GM12878 (cell line): ENCODE data around the gene CACNA2D1. TPM values are rescaled to one million over a fixed set of nuclear protein-coding genes. Genes with fewer than 3 reads are reported as not detected.
A peak's percentile ranks its signal among the peaks of the same experiment; 100 is the strongest.
"Not testable (repeated sequence)": the region's sequence is repeated elsewhere in the genome, so short reads cannot be mapped to it uniquely, and the experiment has no call there.

Experiments
- ATAC-seq: fragments of 200-7000 bp; cut with Tn5 transposase; 3 replicates; pipeline ENCODE4 v1.9.1; 2020; ENCODE audit warnings: mild to moderate bottlenecking, moderate library complexity
- BruUV-seq: library from RNA; stranded (reverse); fragments of 400-500 nt; replicated peaks from 2 replicates; lab custom pipeline; 2021; lab: Mats Ljungman, UMichigan
- CTCF ChIA-PET: fragments of 300-600 bp; sonication (Branson Sonifier 250); formaldehyde crosslinking; extraction: SDS; loops from one replicate; lab custom pipeline; 2021; ENCODE audit warnings: inconsistent platforms; lab: Yijun Ruan, JAX
- POLR2A ChIA-PET: fragments of 350-600 bp; formaldehyde crosslinking; extraction: SDS; loops from one replicate; lab custom pipeline; 2021; ENCODE audit warnings: inconsistent platforms; lab: Charles Lee
- RAD21 ChIA-PET: fragments of 300-600 bp; sonication (Branson Sonifier 250); formaldehyde crosslinking; loops from one replicate; lab custom pipeline; 2023; ENCODE audit warnings: antibody characterized with exemption; ENCODE audit not compliant: unreplicated experiment; lab: Charles Lee
- SMC1A ChIA-PET: fragments of 300-600 bp; sonication (Branson Sonifier 250); formaldehyde crosslinking; loops from one replicate; lab custom pipeline; 2023; ENCODE audit not compliant: unreplicated experiment, uncharacterized antibody; lab: Charles Lee
- DNase-seq: peaks from one replicate; pipeline ENCODE4 v3.0.0-alpha.2; 2011; ENCODE audit warnings: low read depth, low spot score
- FAIRE-seq: peaks from 3 replicates; lab custom pipeline; 2011; peaks lifted over from hg19 to GRCh38; lab: Jason Lieb, UNC
- H2AFZ ChIP-seq: 2 replicates; pipeline ENCODE4 v1.6.0; 2011; ENCODE audit warnings: low read depth, low read length, control low read depth; ENCODE audit not compliant: control insufficient read depth
- H3K27ac ChIP-seq: 2 replicates; pipeline ENCODE4 v1.5.1; 2011; ENCODE audit warnings: control low read depth; ENCODE audit not compliant: control insufficient read depth, insufficient read depth
- H3K27me3 ChIP-seq, 2 experiments: replicated peaks in 1 of 2; 2 replicates each; pipeline versions ENCODE4 v1.6.0 to v1.6.1; 2011; ENCODE audit warnings: low read length in 1 of 2; ENCODE audit not compliant: control insufficient read depth in 2 of 2, insufficient read depth in 2 of 2
- H3K36me3 ChIP-seq, 2 experiments: 2 replicates each; pipeline ENCODE4 v1.5.1; 2011; ENCODE audit warnings: low read length in 1 of 2; ENCODE audit not compliant: control insufficient read depth in 2 of 2, insufficient read depth in 2 of 2
- H3K4me1 ChIP-seq: 2 replicates; pipeline ENCODE4 v1.6.1; 2011; ENCODE audit warnings: mild to moderate bottlenecking, low read length, moderate library complexity, mixed read lengths; ENCODE audit not compliant: control insufficient read depth, insufficient read depth
- H3K4me2 ChIP-seq: 2 replicates; pipeline ENCODE4 v1.6.0; 2011; ENCODE audit warnings: control low read depth; ENCODE audit not compliant: control insufficient read depth, insufficient read depth
- H3K4me3 ChIP-seq: fragments of 200-600 bp; sonication (generic); 2 replicates; pipeline ENCODE4 v1.5.1; 2016
- H3K79me2 ChIP-seq: 2 replicates; pipeline ENCODE4 v1.6.0; 2011; ENCODE audit warnings: low read length; ENCODE audit not compliant: control insufficient read depth, insufficient read depth
- H3K9ac ChIP-seq: 2 replicates; pipeline ENCODE4 v1.8.0; 2011; ENCODE audit warnings: low read length, control low read depth, mixed read lengths; ENCODE audit not compliant: control insufficient read depth, insufficient read depth
- H3K9me3 ChIP-seq: replicated peaks from 3 replicates; pipeline ENCODE4 v1.5.1; 2011; ENCODE audit warnings: mild to moderate bottlenecking, low read length; ENCODE audit not compliant: control insufficient read depth, insufficient read depth
- H4K20me1 ChIP-seq: 2 replicates; pipeline ENCODE4 v1.6.0; 2011; ENCODE audit not compliant: control insufficient read depth, insufficient read depth
- EP300 ChIP-seq, 2 experiments: fragments of 150-350 bp in 1 of 2; IDR thresholded peaks; 2 replicates each; pipeline ENCODE4 v1.6.1; 2011 to 2012; ENCODE audit warnings: low read depth in 2 of 2, low read length in 2 of 2, borderline replicate concordance in 1 of 2, improper control_type of control experiment in 1 of 2, inconsistent platforms in 1 of 2; ENCODE audit not compliant: control insufficient read depth in 1 of 2
- KAT2A ChIP-seq: conservative IDR thresholded peaks from 2 replicates; pipeline ENCODE4 v1.6.1; 2011; ENCODE audit warnings: low read depth, low read length; ENCODE audit not compliant: control insufficient read depth
- NFYB ChIP-seq: IDR thresholded peaks from 2 replicates; pipeline ENCODE4 v1.6.1; 2011; ENCODE audit warnings: low read depth, mild to moderate bottlenecking, low read length, improper control_type of control experiment, moderate library complexity; ENCODE audit not compliant: insufficient read depth
- TBL1XR1 ChIP-seq: IDR thresholded peaks from 2 replicates; pipeline ENCODE4 v1.6.1; 2012; ENCODE audit warnings: low read depth, low read length, improper control_type of control experiment
- TCF12 ChIP-seq: IDR thresholded peaks from 2 replicates; pipeline ENCODE4 v1.6.1; 2011; ENCODE audit warnings: low read depth, mild to moderate bottlenecking, low read length
- WGBS: methylation state at CpG from one replicate; pipeline ENCODE4 v1.1.6; 2016; ENCODE audit warnings: low lambda C conversion rate; ENCODE audit not compliant: insufficient replicate concordance, insufficient coverage; ENCODE audit errors: missing lambda C conversion rate; 5-methylcytosine and 5-hydroxymethylcytosine counted together
- in situ Hi-C: fragments of 300-500 bp; cut with MboI; formaldehyde crosslinking; loops from 9 replicates; pipeline ENCODE4 v1.14.3; 2018; ENCODE audit warnings: mixed read lengths
- intact Hi-C: fragments of 100-400 bp; cut with micrococcal nuclease; formaldehyde crosslinking; loops from one replicate; pipeline ENCODE4 v1.14.2; 2022; ENCODE audit not compliant: unreplicated experiment
- polyA plus RNA-seq, 11 experiments: library from polyadenylated mRNA; depleted of rRNA in 4 of 11; unstranded in 6 of 11; stranded (reverse) in 5 of 11; fragments of >200 nt; fragmentation: Nextera tagmentation in 4 of 11; fragmentation: Illumina TruSeq in 1 of 11; extraction: Ambion mirVana in 4 of 11; extraction: Trizol in 1 of 11; gene quantifications; 1 replicate in 1 of 11; 2 replicates in 10 of 11; pipeline versions ENCODE4 v1.2.1 to v1.2.3, GENCODE V29; 2011 to 2016; ENCODE audit warnings: inconsistent platforms in 2 of 11, missing spikeins in 2 of 11, low read depth in 1 of 11
- total RNA-seq, 4 experiments: library from RNA; depleted of rRNA in 3 of 4; stranded (reverse); fragments of >200 nt in 3 of 4; fragmentation: Illumina TruSeq in 1 of 4; extraction: Trizol in 1 of 4; gene quantifications; 2 replicates each; pipeline versions ENCODE4 v1.2.1 to v1.2.3, GENCODE V29; 2013 to 2021
- TF ChIP-seq, protein P1 (sequence below): fragments of 450-650 bp; IDR thresholded peaks from 2 replicates; pipeline ENCODE4 v1.6.1; 2017; ENCODE audit warnings: mild to moderate bottlenecking
- TF ChIP-seq, protein P2 (sequence below): IDR thresholded peaks from 2 replicates; pipeline ENCODE4 v1.6.1; 2012; ENCODE audit warnings: low read depth, low read length, improper control_type of control experiment

CACNA2D1 gene
- total and polyA plus RNA-seq, 10 of the 15 experiments (the other 5 are each of a cell fraction or from before 2014, with no cell fraction given) = 0.14 to 14.8 (median 0.97) TPM

GRCh38 chr7:82140608-82141007 lies 303.0 kb downstream of the CACNA2D1 start:
- H2AFZ ChIP-seq, intact Hi-C loops, H3K36me3 ChIP-seq, H3K4me3 ChIP-seq, H3K4me1 ChIP-seq, H3K4me2 ChIP-seq, H4K20me1 ChIP-seq, H3K27me3 ChIP-seq, DNase-seq, in situ Hi-C loops, H3K27ac ChIP-seq, ATAC-seq, H3K9me3 ChIP-seq, H3K79me2 ChIP-seq, H3K9ac ChIP-seq, FAIRE-seq, BruUV-seq: not testable (repeated sequence)
- ChIA-PET CTCF (interaction anchor here (0.5 to 1.2 kb wide), 4 partner anchors 9 to 211 kb away, joined by 3 to 5 read pairs (median 4); no protein-coding TSS in a partner anchor), SMC1A (interaction anchor here (0.8 to 2.7 kb wide), 8 partner anchors 11 to 465 kb away, joined by 3 to 12 read pairs (median 4); no protein-coding TSS in a partner anchor), POLR2A (interaction anchor here (1.0 kb wide), 1 partner anchor 82 kb away, joined by 3 read pairs; no protein-coding TSS in a partner anchor), RAD21 (interaction anchor here (0.7 kb wide), 1 partner anchor 90 kb away, joined by 3 read pairs; no protein-coding TSS in a partner anchor)
- TF ChIP-seq, protein P1, sequence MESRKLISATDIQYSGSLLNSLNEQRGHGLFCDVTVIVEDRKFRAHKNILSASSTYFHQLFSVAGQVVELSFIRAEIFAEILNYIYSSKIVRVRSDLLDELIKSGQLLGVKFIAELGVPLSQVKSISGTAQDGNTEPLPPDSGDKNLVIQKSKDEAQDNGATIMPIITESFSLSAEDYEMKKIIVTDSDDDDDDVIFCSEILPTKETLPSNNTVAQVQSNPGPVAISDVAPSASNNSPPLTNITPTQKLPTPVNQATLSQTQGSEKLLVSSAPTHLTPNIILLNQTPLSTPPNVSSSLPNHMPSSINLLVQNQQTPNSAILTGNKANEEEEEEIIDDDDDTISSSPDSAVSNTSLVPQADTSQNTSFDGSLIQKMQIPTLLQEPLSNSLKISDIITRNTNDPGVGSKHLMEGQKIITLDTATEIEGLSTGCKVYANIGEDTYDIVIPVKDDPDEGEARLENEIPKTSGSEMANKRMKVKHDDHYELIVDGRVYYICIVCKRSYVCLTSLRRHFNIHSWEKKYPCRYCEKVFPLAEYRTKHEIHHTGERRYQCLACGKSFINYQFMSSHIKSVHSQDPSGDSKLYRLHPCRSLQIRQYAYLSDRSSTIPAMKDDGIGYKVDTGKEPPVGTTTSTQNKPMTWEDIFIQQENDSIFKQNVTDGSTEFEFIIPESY = peak; percentile 64; the same call in 1 of the 2 replicates
- 45% methylated on average over 14 of the region's 14 CpGs for WGBS

DNA sequence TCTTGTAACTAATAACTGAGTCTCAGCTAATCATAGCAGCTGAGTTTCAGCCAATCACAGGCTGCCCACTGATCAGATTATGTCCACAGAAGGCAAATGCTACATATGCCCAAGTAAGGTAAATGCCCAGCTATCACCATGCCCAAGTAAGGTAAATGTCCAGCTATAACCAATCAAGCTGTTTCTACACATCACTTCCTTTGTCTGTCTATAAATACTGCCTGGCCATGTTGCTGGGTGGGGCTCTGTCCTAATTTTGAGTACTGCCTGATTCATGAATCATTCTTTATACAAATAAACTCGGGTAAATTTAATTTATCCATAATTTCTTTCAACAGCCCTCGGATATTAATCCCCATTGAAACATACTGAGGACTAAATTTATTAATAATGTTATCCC lies 312.4 kb downstream of the CACNA2D1 start:
- WGBS = 0% methylated on average over 2 of the region's 2 CpGs
- no peak overlapping the region for H3K27ac ChIP-seq
- no peak for FAIRE-seq

More for the DNA sequence above, 312.4 kb downstream of the CACNA2D1 start:
- POLR2A ChIA-PET = interaction anchor here (0.6 kb wide), 1 partner anchor 46 kb away, joined by 3 read pairs; no protein-coding TSS in a partner anchor
- RAD21 ChIA-PET = no interaction called here
- in situ Hi-C loops = no loop called here
- intact Hi-C loops = no loop called here
- Histone ChIP-seq H3K4me1 (no peaks in the 10 kb centered on the region), H2AFZ (no peak overlapping the region), H3K9me3 (no peaks in the 10 kb centered on the region), H3K27me3 (no peaks in the 10 kb centered on the region), H3K4me2 (no peak overlapping the region), H3K36me3 (no peaks in the 10 kb centered on the region), H3K9ac (no peak overlapping the region), H3K79me2 (no peaks in the 10 kb centered on the region), H4K20me1 (no peaks in the 10 kb centered on the region), H3K4me3 (no peak overlapping the region)
- ATAC-seq (peak; percentile 32; the same call in 2 of the 3 replicates), DNase-seq (no peak)
- TF ChIP-seq TBL1XR1 (no peak), KAT2A (no peak), EP300 (IDR thresholded peaks at IDR 0.05; ENCODE audit: borderline replicate concordance in 1 of 2, control insufficient read depth in 1 of 2, low read depth in 2 of 2, low read length in 2 of 2) (no peak), TCF12 (no peak), NFYB (no peak)
- TF ChIP-seq, protein P2, sequence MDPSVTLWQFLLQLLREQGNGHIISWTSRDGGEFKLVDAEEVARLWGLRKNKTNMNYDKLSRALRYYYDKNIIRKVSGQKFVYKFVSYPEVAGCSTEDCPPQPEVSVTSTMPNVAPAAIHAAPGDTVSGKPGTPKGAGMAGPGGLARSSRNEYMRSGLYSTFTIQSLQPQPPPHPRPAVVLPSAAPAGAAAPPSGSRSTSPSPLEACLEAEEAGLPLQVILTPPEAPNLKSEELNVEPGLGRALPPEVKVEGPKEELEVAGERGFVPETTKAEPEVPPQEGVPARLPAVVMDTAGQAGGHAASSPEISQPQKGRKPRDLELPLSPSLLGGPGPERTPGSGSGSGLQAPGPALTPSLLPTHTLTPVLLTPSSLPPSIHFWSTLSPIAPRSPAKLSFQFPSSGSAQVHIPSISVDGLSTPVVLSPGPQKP = no peak
- CTCF ChIA-PET = interaction anchor here (1.0 to 1.6 kb wide), 4 partner anchors 10 to 630 kb away, joined by 3 to 5 read pairs (median 3); no protein-coding TSS in a partner anchor
- BruUV-seq = no TSS peak
- SMC1A ChIA-PET = interaction anchor here (0.6 to 2.2 kb wide), 5 partner anchors 10 to 82 kb away, joined by 3 to 11 read pairs (median 3); no protein-coding TSS in a partner anchor
